K562 (cell line): ENCODE measurements around the gene ARV1. TPM values are rescaled to one million over a fixed set of nuclear protein-coding genes. Genes with fewer than 3 reads are reported as not detected.
A peak's percentile ranks its signal among the peaks of the same experiment; 100 is the strongest.

Experiments used
- ATAC-seq: fragments of 200-7000 bp; cut with Tn5 transposase; 3 replicates; pipeline ENCODE4 v1.9.1; 2020; ENCODE audit warnings: moderate library complexity
- BruUV-seq: library from RNA; stranded (reverse); fragments of 400-500 nt; replicated peaks from 2 replicates; lab custom pipeline; 2021; lab: Mats Ljungman, UMichigan
- CTCF ChIA-PET: fragments of 300-600 bp; formaldehyde crosslinking; extraction: SDS; loops from one replicate; lab custom pipeline; 2021; ENCODE audit warnings: low intra/inter-chr PET ratio; lab: Yijun Ruan, JAX
- POLR2A ChIA-PET: fragments of 300-600, 350-650 bp; sonication (Branson Sonifier 250); formaldehyde crosslinking; extraction: SDS; loops from one replicate; lab custom pipeline; 2021; ENCODE audit warnings: antibody characterized with exemption, inconsistent platforms; lab: Yijun Ruan, JAX
- DNase-seq, 4 experiments: peaks; one replicate each; pipeline versions ENCODE4 v3.0.0 to v3.0.0-alpha.2; 2011 to 2018; ENCODE audit warnings: low spot score in 3 of 4, mixed read lengths in 3 of 4; ENCODE audit errors: extremely low read depth in 1 of 4
- FAIRE-seq: peaks from 2 replicates; lab custom pipeline; 2011; peaks lifted over from hg19 to GRCh38; lab: Jason Lieb, UNC
- H2AFZ ChIP-seq: 2 replicates; pipeline ENCODE4 v1.6.0; 2011; ENCODE audit warnings: low read depth, low read length, control low read depth, inconsistent platforms
- H3K27ac ChIP-seq: fragments of 200-600 bp; 3 replicates; pipeline ENCODE4 v1.8.0; 2011; ENCODE audit warnings: low read depth, mild to moderate bottlenecking, control low read depth, inconsistent platforms, low read length, moderate library complexity, mixed read lengths; ENCODE audit errors: extremely low read depth
- H3K27me3 ChIP-seq, 2 experiments: fragments of 300-600 bp in 1 of 2; 2 replicates in 1 of 2; 3 replicates in 1 of 2; pipeline versions ENCODE4 v1.6.0 to v1.8.0; 2011; ENCODE audit warnings: inconsistent platforms in 2 of 2, low read length in 2 of 2, mild to moderate bottlenecking in 1 of 2, mixed read lengths in 1 of 2, moderate library complexity in 1 of 2; ENCODE audit not compliant: control insufficient read depth in 2 of 2, insufficient read depth in 2 of 2
- H3K36me3 ChIP-seq: fragments of 300-600 bp; 3 replicates; pipeline ENCODE4 v1.8.0; 2011; ENCODE audit warnings: mild to moderate bottlenecking, low read length, inconsistent platforms; ENCODE audit not compliant: control insufficient read depth, insufficient read depth
- H3K4me1 ChIP-seq, 2 experiments: fragments of 200-600 bp in 1 of 2; replicated peaks in 1 of 2; 2 replicates in 1 of 2; 3 replicates in 1 of 2; pipeline versions ENCODE4 v1.5.1 to v1.8.0; 2011; ENCODE audit warnings: inconsistent platforms in 2 of 2, low read length in 2 of 2, mild to moderate bottlenecking in 1 of 2, mixed read lengths in 1 of 2, moderate library complexity in 1 of 2; ENCODE audit not compliant: control insufficient read depth in 2 of 2, insufficient read depth in 2 of 2
- H3K4me2 ChIP-seq: 2 replicates; pipeline ENCODE4 v1.6.1; 2011; ENCODE audit warnings: low read length, control low read depth, inconsistent platforms, mixed read lengths; ENCODE audit not compliant: insufficient read depth
- H3K4me3 ChIP-seq: fragments of 200-600 bp; sonication (generic), shearing (Covaris generic); 2 replicates; pipeline ENCODE4 v1.5.1; 2016; ENCODE audit warnings: control low read depth, inconsistent platforms
- H3K79me2 ChIP-seq: fragments of 200-600 bp; 3 replicates; pipeline ENCODE4 v1.8.0; 2011; ENCODE audit warnings: low read length, inconsistent platforms; ENCODE audit not compliant: control insufficient read depth, insufficient read depth
- H3K9ac ChIP-seq, 2 experiments: 2 replicates each; pipeline versions ENCODE4 v1.6.0 to v1.6.1; 2011; ENCODE audit warnings: low read depth in 2 of 2, low read length in 2 of 2, control low read depth in 1 of 2, inconsistent platforms in 1 of 2, mild to moderate bottlenecking in 1 of 2, mixed read lengths in 1 of 2; ENCODE audit not compliant: insufficient read depth in 1 of 2
- H3K9me1 ChIP-seq: one replicate; pipeline ENCODE4 v1.6.0; 2011; ENCODE audit warnings: inconsistent platforms, mild to moderate bottlenecking, low read length, moderate library complexity; ENCODE audit not compliant: control insufficient read depth, insufficient read depth
- H3K9me3 ChIP-seq: replicated peaks from 2 replicates; pipeline ENCODE4 v1.5.1; 2011; ENCODE audit warnings: low read depth, low read length, inconsistent platforms; ENCODE audit not compliant: control insufficient read depth, insufficient read depth
- H4K20me1 ChIP-seq: replicated peaks from 2 replicates; pipeline ENCODE4 v1.6.1; 2011; ENCODE audit warnings: low read length, inconsistent platforms, mixed read lengths; ENCODE audit not compliant: control insufficient read depth, insufficient read depth
- LCOR ChIP-seq: sonication (generic); formaldehyde crosslinking; IDR thresholded peaks from 2 replicates; pipeline ENCODE4 v1.8.0; 2022; ENCODE audit warnings: mild to moderate bottlenecking, missing genetic modification reagents
- NR4A1 ChIP-seq, 2 experiments: fragments of 250-450 bp in 1 of 2; fragments of 450-650 bp in 1 of 2; sonication (Bioruptor Pico) in 1 of 2; IDR thresholded peaks; 2 replicates each; pipeline versions ENCODE4 v1.4.0 to v1.6.1; 2016 to 2020; ENCODE audit warnings: mild to moderate bottlenecking in 2 of 2, missing compliant biosample characterization in 1 of 2, missing genetic modification characterization in 1 of 2, moderate library complexity in 1 of 2
- ZNF124 ChIP-seq: sonication (generic); formaldehyde crosslinking; IDR thresholded peaks from 2 replicates; pipeline ENCODE4 v1.8.1; 2022; ENCODE audit warnings: missing genetic modification reagents
- WGBS: fragments of 100-300 bp; shearing (Covaris generic); methylation state at CpG from one replicate; pipeline ENCODE4 v1.1.6; 2016; ENCODE audit warnings: low coverage, mixed read lengths; ENCODE audit not compliant: insufficient coverage; ENCODE audit errors: missing lambda C conversion rate; 5-methylcytosine and 5-hydroxymethylcytosine counted together
- in situ Hi-C: fragments of 300-500 bp; cut with MboI; formaldehyde crosslinking; loops from 4 replicates; pipeline ENCODE4 v1.15.0; 2018; ENCODE audit warnings: inconsistent platforms, mixed read lengths
- intact Hi-C: fragments of 100-400 bp; cut with micrococcal nuclease; formaldehyde crosslinking; loops from 2 replicates; pipeline ENCODE4 v1.14.2; 2022
- polyA plus RNA-seq, 8 experiments: library from polyadenylated mRNA; depleted of rRNA in 4 of 8; stranded (reverse) in 5 of 8; unstranded in 3 of 8; fragments of >200 nt; fragmentation: Nextera tagmentation in 2 of 8; fragmentation: Illumina TruSeq in 1 of 8; extraction: Ambion mirVana in 2 of 8; extraction: Trizol in 1 of 8; gene quantifications; 2 replicates each; pipeline versions ENCODE4 v1.2.1 to v1.2.3, GENCODE V29; 2011 to 2014; ENCODE audit warnings: inconsistent platforms in 1 of 8, missing spikeins in 1 of 8
- total RNA-seq, 7 experiments: library from RNA; depleted of rRNA in 6 of 7; stranded (reverse); fragments of >200 nt in 6 of 7; fragmentation: Illumina TruSeq in 2 of 7; extraction: Trizol in 2 of 7; gene quantifications; 2 replicates each; pipeline versions ENCODE4 v1.2.1 to v1.2.3, GENCODE V29; 2011 to 2021; ENCODE audit warnings: low replicate concordance in 1 of 7
- TF ChIP-seq, protein P1 (sequence below): fragments of 450-650 bp; IDR thresholded peaks from 2 replicates; pipeline ENCODE4 v1.6.1; 2017; ENCODE audit warnings: mild to moderate bottlenecking, moderate library complexity

ARV1 gene
- total and polyA plus RNA-seq, 9 of the 15 experiments (the other 6 are each of a cell fraction or from before 2014, with no cell fraction given) = 54.8 to 139 (median 74.0) TPM

DNA sequence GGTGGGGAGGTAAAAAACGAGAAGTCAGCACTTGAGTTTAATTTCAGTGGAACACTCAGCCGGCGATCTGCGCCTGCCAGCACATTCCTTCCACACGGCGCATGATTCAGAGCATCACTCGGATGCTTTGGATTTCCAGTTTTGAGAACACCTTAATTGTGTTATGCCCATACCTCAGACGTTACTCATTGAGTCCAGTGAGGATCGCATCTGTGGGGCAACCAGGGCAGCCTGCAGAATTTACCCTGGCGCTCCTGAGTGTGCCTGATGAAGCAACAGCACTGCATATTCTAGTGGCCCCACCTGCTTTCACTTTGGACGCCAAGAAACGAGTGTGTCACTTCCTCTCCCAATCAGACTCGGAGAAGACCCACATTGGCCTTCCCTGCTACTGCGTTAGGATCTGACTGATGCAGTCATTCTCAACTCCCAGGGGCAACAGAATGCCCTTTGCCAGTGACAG, 41.3 kb downstream of the ARV1 start (continued):
- no peak for TF ChIP-seq NR4A1 (CRISPR knock-in tag; IDR thresholded peaks at IDR 0.05)
- TF ChIP-seq NR4A1 (tag; IDR thresholded peaks at IDR 0.05) = no peak
- TF ChIP-seq ZNF124 (CRISPR knock-in tag) = no peak

DNA sequence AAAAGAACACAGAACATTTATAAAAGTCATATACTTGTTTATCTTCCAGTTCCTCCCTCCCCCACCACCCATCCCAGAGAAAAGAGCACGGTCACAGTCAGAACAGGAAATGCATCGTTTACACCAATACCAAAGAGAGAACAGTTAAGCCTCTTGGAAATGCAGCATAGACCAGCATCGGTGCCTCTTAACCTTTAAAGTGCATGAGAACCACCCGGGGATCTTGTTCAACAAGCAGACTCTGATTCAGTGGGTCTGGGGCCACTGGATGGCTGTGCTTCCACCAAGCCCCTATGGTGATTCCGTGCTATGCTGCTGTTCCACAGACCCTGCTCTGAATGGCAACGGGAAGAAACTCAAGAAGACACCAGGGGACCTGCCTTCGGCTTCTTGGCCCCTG, 41.9 kb downstream of the ARV1 start:
- Histone ChIP-seq H3K9me3 (no peaks in the 10 kb centered on the region), H2AFZ (no peak overlapping the region), H3K27ac (no peak overlapping the region), H3K79me2 (no peaks in the 10 kb centered on the region), H3K9ac (no peak overlapping the region), H3K4me1 (no peaks in the 10 kb centered on the region; a peak in 1 of 5 replicates), H3K27me3 (no peaks in the 10 kb centered on the region), H3K36me3 (peaks cover 35% of the 10 kb centered on the region; the same call in 2 of the 3 replicates), H3K4me2 (no peak overlapping the region), H3K4me3 (no peak overlapping the region), H3K9me1 (no peaks in the 10 kb centered on the region), H4K20me1 (no peaks in the 10 kb centered on the region; the same call in 1 of the 2 replicates)
- DNase-seq (no peak), FAIRE-seq (no peak), ATAC-seq (peak; percentile 19; the same call in 2 of the 3 replicates)
- in situ Hi-C loops = no loop called here
- intact Hi-C loops = no loop called here
- ChIA-PET POLR2A (interaction anchor here (0.6 to 1.1 kb wide), 2 partner anchors 18 to 171 kb away, joined by 3 to 4 read pairs; no protein-coding TSS in a partner anchor), CTCF (no interaction called here)
- no TSS peak for BruUV-seq
- 55% methylated on average over 7 of the region's 7 CpGs for WGBS
- TF ChIP-seq LCOR = no peak
- TF ChIP-seq, protein P1, sequence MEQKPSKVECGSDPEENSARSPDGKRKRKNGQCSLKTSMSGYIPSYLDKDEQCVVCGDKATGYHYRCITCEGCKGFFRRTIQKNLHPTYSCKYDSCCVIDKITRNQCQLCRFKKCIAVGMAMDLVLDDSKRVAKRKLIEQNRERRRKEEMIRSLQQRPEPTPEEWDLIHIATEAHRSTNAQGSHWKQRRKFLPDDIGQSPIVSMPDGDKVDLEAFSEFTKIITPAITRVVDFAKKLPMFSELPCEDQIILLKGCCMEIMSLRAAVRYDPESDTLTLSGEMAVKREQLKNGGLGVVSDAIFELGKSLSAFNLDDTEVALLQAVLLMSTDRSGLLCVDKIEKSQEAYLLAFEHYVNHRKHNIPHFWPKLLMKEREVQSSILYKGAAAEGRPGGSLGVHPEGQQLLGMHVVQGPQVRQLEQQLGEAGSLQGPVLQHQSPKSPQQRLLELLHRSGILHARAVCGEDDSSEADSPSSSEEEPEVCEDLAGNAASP = no peak
